Kidney (tissue), 14 donors: Measurements from ENCODE around the gene MAN1A1. TPM values are rescaled to one million over a fixed set of nuclear protein-coding genes. Genes with fewer than 3 reads are reported as not detected.

Experiments used
- DNase-seq, 5 donors: peaks; one replicate each; pipeline ENCODE4 v3.0.0-alpha.2; 2013 to 2020
- FAIRE-seq: peaks from 2 replicates; lab custom pipeline; 2012; peaks lifted over from hg19 to GRCh38; lab: Jason Lieb, UNC
- H3K27ac ChIP-seq, 2 donors: one replicate each; pipeline ENCODE4 v1.7.0; 2013; ENCODE audit warnings: low read depth in 2 of 2, low read length in 2 of 2, inconsistent platforms in 1 of 2
- H3K27me3 ChIP-seq: one replicate; pipeline ENCODE4 v1.7.1; 2013; ENCODE audit warnings: low read length, inconsistent platforms; ENCODE audit not compliant: control insufficient read depth, insufficient read depth
- H3K36me3 ChIP-seq, 3 donors: one replicate each; pipeline versions ENCODE4 v1.7.0 to v1.7.1; 2013; ENCODE audit warnings: low read length in 3 of 3, control low read depth in 1 of 3, inconsistent platforms in 1 of 3; ENCODE audit not compliant: insufficient read depth in 3 of 3, control insufficient read depth in 2 of 3
- H3K4me1 ChIP-seq, 3 donors: one replicate each; pipeline versions ENCODE4 v1.7.0 to v1.7.1; 2013; ENCODE audit warnings: low read length in 3 of 3, inconsistent platforms in 1 of 3, low read depth in 1 of 3; ENCODE audit not compliant: control insufficient read depth in 2 of 3, insufficient read depth in 2 of 3
- H3K4me3 ChIP-seq, 3 donors: one replicate each; pipeline versions ENCODE4 v1.7.0 to v1.8.1; 2013; ENCODE audit warnings: low read length in 3 of 3, control low read depth in 1 of 3, inconsistent platforms in 1 of 3
- H3K9ac ChIP-seq, 3 donors: one replicate each; pipeline versions ENCODE4 v1.7.0 to v1.7.1; 2013; ENCODE audit warnings: low read length in 3 of 3, control low read depth in 1 of 3, inconsistent platforms in 1 of 3
- H3K9me3 ChIP-seq, 3 donors: one replicate each; pipeline versions ENCODE4 v1.7.0 to v1.7.1; 2013; ENCODE audit warnings: low read length in 3 of 3, control low read depth in 1 of 3, inconsistent platforms in 1 of 3; ENCODE audit not compliant: control insufficient read depth in 2 of 3, insufficient read depth in 1 of 3
- intact Hi-C: fragments of 100-400 bp; cut with DNase I; formaldehyde crosslinking; loops from one replicate; pipeline ENCODE4 v1.11.1; 2022
- polyA plus RNA-seq: library from polyadenylated mRNA; stranded (reverse); fragments of 350-450 nt; fragmentation: Illumina TruSeq; extraction: RNeasy Lipid Tissue Mini Kit (QIAGEN cat#74804); gene quantifications from one replicate; pipeline ENCODE4 v1.2.3, GENCODE V29; 2014; ENCODE audit warnings: low read depth, low replicate concordance; ENCODE audit not compliant: insufficient read depth
- total RNA-seq: library from RNA; stranded (reverse); fragmentation: NEBNext Ultra II Directional; extraction: Animal tissue kit (Norgen Biotek cat#: 25700); gene quantifications from one replicate; pipeline ENCODE4 v1.2.1, GENCODE V29; 2021
- TF ChIP-seq, protein P1 (sequence below): IDR thresholded peaks from 3 replicates; pipeline ENCODE4 v1.5.1; 2012; ENCODE audit warnings: mild to moderate bottlenecking, moderate library complexity, borderline replicate concordance; ENCODE audit not compliant: insufficient read depth; ENCODE audit errors: extremely low read depth
- donor health status: control.
- donor health status: control.
- donor health status: control.
- donor health status: control.
- donor health status: control.
- donor health status: DM: yes; HTN: yes; CAD: no.
- donor health status: Normal renal cell carcinoma (clear cell type).

The MAN1A1 gene
- total and polyA plus RNA-seq, 2 donors from 2014 or later = 30.4 to 68.5 TPM

DNA sequence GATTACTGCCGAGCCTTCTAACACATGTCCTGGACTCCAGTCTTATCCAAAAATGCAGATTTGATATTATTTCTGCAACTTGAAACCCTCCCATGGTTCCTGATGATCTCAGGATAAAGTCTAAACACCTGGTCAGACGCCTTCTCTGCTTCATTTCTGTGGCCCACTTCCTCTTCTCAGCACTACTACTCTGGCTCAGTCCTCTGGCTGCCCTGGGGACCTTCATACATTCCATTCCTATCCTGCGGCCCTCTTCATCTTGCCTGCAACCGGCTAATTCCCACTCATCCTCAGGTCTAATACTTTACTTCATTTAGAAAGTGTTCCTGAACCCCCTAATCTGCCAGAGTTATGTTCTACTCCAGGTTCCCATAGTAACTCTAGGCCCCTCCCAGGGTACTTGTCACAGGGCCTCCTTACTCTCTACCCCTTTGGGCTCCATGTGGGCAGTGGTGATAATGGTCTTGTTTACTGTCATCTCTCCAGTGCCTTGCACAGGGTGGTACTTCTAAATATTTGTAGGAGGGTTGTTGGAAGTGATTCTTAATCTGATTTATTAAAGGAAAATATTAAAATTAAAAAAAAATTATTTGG is 18.9 kb downstream of the MAN1A1 start:
- DNase-seq (no peak), FAIRE-seq (no peak)
- Histone ChIP-seq H3K9ac (no peak overlapping the region), H3K27me3 (no peaks in the 10 kb centered on the region), H3K4me3 (no peak overlapping the region), H3K9me3 (no peaks in the 10 kb centered on the region), H3K27ac (no peak overlapping the region), H3K36me3 (peaks cover 0 to 6% (median 4%) of the 10 kb centered on the region in 3 donors), H3K4me1 (peaks cover 0 to 7% (median 3%) of the 10 kb centered on the region in 3 donors)
- intact Hi-C loops = no loop called here
- TF ChIP-seq, protein P1, sequence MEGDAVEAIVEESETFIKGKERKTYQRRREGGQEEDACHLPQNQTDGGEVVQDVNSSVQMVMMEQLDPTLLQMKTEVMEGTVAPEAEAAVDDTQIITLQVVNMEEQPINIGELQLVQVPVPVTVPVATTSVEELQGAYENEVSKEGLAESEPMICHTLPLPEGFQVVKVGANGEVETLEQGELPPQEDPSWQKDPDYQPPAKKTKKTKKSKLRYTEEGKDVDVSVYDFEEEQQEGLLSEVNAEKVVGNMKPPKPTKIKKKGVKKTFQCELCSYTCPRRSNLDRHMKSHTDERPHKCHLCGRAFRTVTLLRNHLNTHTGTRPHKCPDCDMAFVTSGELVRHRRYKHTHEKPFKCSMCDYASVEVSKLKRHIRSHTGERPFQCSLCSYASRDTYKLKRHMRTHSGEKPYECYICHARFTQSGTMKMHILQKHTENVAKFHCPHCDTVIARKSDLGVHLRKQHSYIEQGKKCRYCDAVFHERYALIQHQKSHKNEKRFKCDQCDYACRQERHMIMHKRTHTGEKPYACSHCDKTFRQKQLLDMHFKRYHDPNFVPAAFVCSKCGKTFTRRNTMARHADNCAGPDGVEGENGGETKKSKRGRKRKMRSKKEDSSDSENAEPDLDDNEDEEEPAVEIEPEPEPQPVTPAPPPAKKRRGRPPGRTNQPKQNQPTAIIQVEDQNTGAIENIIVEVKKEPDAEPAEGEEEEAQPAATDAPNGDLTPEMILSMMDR = no peak

DNA sequence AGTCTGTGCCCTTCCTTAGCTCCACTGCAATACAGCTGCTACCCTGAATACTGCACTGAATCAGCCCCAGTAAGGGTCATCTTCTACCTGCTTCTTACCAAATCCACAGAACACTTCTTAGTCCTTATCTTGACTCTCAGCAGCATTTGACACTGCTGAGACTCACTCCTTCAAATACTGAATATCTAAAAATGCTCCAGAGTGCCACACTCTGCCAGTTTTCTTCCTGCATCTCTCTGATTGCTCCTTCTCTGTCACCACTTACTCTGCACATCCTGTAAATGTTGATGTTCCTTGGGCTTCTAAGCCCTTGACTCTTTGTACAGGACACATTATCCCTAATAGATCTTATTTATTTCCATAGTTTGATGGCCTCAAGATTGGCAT is 19.8 kb downstream of the MAN1A1 start:
- Histone ChIP-seq H3K4me3 (no peak overlapping the region), H3K27me3 (no peaks in the 10 kb centered on the region), H3K9ac (no peak overlapping the region), H3K27ac (no peak overlapping the region), H3K36me3 (peaks cover 0 to 6% (median 4%) of the 10 kb centered on the region in 3 donors), H3K4me1 (peaks cover 0 to 7% (median 3%) of the 10 kb centered on the region in 3 donors), H3K9me3 (no peaks in the 10 kb centered on the region)
- FAIRE-seq (no peak), DNase-seq (no peak)
- TF ChIP-seq, protein P1 = no peak
- intact Hi-C loops = no loop called here

DNA sequence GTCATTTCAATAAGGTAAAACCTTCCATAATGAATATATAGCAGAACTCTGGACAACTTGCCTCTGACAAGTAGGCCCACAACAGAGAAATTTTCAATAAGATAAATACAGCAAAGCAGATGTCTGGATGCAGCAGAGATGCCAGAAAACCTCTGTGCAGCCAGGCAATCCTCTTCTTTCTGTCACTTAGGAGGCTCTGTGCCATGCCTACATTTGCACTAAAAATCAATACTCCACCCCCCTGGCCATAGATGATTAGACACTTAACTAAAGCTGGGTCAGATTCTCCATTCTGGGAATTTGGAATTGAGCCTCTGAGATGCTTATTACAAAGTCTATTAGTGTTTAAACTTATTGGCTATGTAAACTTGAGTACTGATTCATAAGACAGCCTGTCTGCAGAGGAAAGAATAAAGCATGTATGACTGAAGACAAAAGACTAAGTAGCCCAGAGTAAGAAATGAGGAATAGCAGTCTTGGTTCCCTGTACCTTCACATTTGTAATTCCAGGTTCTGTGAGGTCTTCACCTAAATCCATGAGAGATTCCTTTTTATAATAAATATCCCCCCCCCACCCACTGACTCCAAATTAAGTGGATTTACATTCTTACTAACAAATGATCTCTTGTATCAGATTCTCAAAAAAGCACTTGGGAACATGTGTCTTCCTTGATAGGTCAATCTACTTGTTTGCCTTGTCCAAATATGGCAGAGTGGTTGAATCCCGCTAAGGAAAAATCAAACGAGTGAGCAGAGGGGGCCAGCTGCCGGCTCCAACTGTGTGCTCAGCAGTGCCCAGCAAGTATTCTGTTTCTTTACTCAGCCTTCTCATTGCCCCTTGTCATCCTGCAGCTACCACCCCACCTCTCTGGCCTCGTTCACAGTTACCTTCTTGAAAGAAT is 20.4 kb downstream of the MAN1A1 start:
- Histone ChIP-seq H3K4me3 (no peak overlapping the region), H3K4me1 (peaks cover 0 to 7% (median 3%) of the 10 kb centered on the region in 3 donors), H3K27ac (no peak overlapping the region), H3K9me3 (no peaks in the 10 kb centered on the region), H3K9ac (no peak overlapping the region), H3K36me3 (peaks cover 0 to 6% (median 4%) of the 10 kb centered on the region in 3 donors), H3K27me3 (no peaks in the 10 kb centered on the region)
- DNase-seq = no peak
- TF ChIP-seq, protein P1 = no peak
- FAIRE-seq = no peak
- intact Hi-C loops = no loop called here
